CD14-positive monocyte (primary cell): ENCODE data around the gene C9. TPM values are rescaled to one million over a fixed set of nuclear protein-coding genes. Genes with fewer than 3 reads are reported as not detected.

Experiments used
- DNase-seq, 3 donors: peaks; one replicate each; pipeline ENCODE4 v3.0.0-alpha.2; 2011 to 2022
- H2AFZ ChIP-seq: 2 replicates; pipeline ENCODE4 v1.6.0; 2012; ENCODE audit warnings: mild to moderate bottlenecking, low read depth, low read length, inconsistent platforms; ENCODE audit not compliant: insufficient read depth, poor library complexity, severe bottlenecking
- H3K27ac ChIP-seq, 2 donors: 1 replicate in 1 of 2; 2 replicates in 1 of 2; pipeline ENCODE4 v1.5.1; 2012 to 2013; ENCODE audit warnings: low read length in 2 of 2, control low read depth in 1 of 2, inconsistent platforms in 1 of 2, low read depth in 1 of 2, mild to moderate bottlenecking in 1 of 2
- H3K27me3 ChIP-seq, 2 donors: one replicate each; pipeline versions ENCODE4 v1.6.0 to v1.6.1; 2011 to 2013; ENCODE audit warnings: low read length in 2 of 2; ENCODE audit not compliant: control insufficient read depth in 2 of 2, insufficient read depth in 2 of 2
- H3K36me3 ChIP-seq, 2 donors: replicated peaks in 1 of 2; 1 replicate in 1 of 2; 2 replicates in 1 of 2; pipeline versions ENCODE4 v1.5.1 to v1.6.1; 2012 to 2013; ENCODE audit warnings: low read length in 2 of 2, control low read depth in 1 of 2, inconsistent platforms in 1 of 2, mild to moderate bottlenecking in 1 of 2; ENCODE audit not compliant: insufficient read depth in 2 of 2, control insufficient read depth in 1 of 2
- H3K4me1 ChIP-seq, 2 donors: 1 replicate in 1 of 2; 2 replicates in 1 of 2; pipeline versions ENCODE4 v1.5.1 to v1.6.1; 2012 to 2013; ENCODE audit warnings: low read length in 2 of 2, control low read depth in 1 of 2, inconsistent platforms in 1 of 2, mild to moderate bottlenecking in 1 of 2, moderate library complexity in 1 of 2; ENCODE audit not compliant: insufficient read depth in 2 of 2, control insufficient read depth in 1 of 2
- H3K4me2 ChIP-seq: replicated peaks from 2 replicates; pipeline ENCODE3; 2012; ENCODE audit warnings: low read length, moderate library complexity, mild to moderate bottlenecking; ENCODE audit not compliant: poor library complexity, severe bottlenecking; ENCODE audit errors: extremely low read depth
- H3K4me3 ChIP-seq, 3 experiments: fragments of 200-600 bp in 1 of 3; sonication (generic) in 1 of 3; replicated peaks in 1 of 3; 1 replicate in 2 of 3; 2 replicates in 1 of 3; pipeline ENCODE4 v1.5.1; 2011 to 2013; ENCODE audit warnings: low read length in 3 of 3, mild to moderate bottlenecking in 3 of 3, control low read depth in 2 of 3, low read depth in 2 of 3, inconsistent platforms in 1 of 3, moderate library complexity in 1 of 3
- H3K79me2 ChIP-seq: 2 replicates; pipeline ENCODE4 v1.6.0; 2012; ENCODE audit warnings: mild to moderate bottlenecking, control low read depth, inconsistent platforms, low read length, moderate library complexity; ENCODE audit not compliant: insufficient read depth
- H3K9ac ChIP-seq: 2 replicates; pipeline ENCODE4 v1.6.0; 2017; ENCODE audit warnings: low read length, mild to moderate bottlenecking; ENCODE audit not compliant: insufficient read depth, poor library complexity, severe bottlenecking
- H3K9me3 ChIP-seq, 2 donors: replicated peaks in 1 of 2; 1 replicate in 1 of 2; 2 replicates in 1 of 2; pipeline versions ENCODE4 v1.5.1 to v1.6.1; 2012 to 2013; ENCODE audit warnings: low read length in 2 of 2, control low read depth in 1 of 2; ENCODE audit not compliant: control insufficient read depth in 1 of 2, insufficient read depth in 1 of 2
- H4K20me1 ChIP-seq: 2 replicates; pipeline ENCODE4 v1.6.0; 2012; ENCODE audit warnings: mild to moderate bottlenecking, low read length, control low read depth, moderate library complexity; ENCODE audit not compliant: insufficient read depth
- H3K27ac Mint-ChIP-seq, 7 donors: one replicate each; pipeline ENCODE4 v1.8.0; 2020; ENCODE audit warnings: mild to moderate bottlenecking in 7 of 7, mixed read lengths in 7 of 7, moderate library complexity in 6 of 7, inconsistent platforms in 2 of 7
- H3K27me3 Mint-ChIP-seq, 3 donors: one replicate each; pipeline ENCODE4 v1.8.0; 2021 to 2022; ENCODE audit warnings: low read depth in 3 of 3, mild to moderate bottlenecking in 3 of 3, mixed read lengths in 3 of 3, moderate library complexity in 3 of 3, inconsistent platforms in 1 of 3
- H3K36me3 Mint-ChIP-seq, 2 donors: one replicate each; pipeline ENCODE4 v1.8.0; 2020; ENCODE audit warnings: mixed read lengths in 2 of 2, inconsistent platforms in 1 of 2, mild to moderate bottlenecking in 1 of 2
- H3K4me1 Mint-ChIP-seq: one replicate; pipeline ENCODE4 v1.8.0; 2020; ENCODE audit warnings: mild to moderate bottlenecking, mixed read lengths
- H3K4me3 Mint-ChIP-seq, 2 donors: one replicate each; pipeline ENCODE4 v1.8.0; 2020; ENCODE audit warnings: mild to moderate bottlenecking in 2 of 2, mixed read lengths in 2 of 2, moderate library complexity in 1 of 2
- H3K9me3 Mint-ChIP-seq, 7 donors: one replicate each; pipeline ENCODE4 v1.8.0; 2020 to 2022; ENCODE audit warnings: mixed read lengths in 7 of 7, mild to moderate bottlenecking in 6 of 7, moderate library complexity in 6 of 7, inconsistent platforms in 2 of 7
- CTCF ChIP-seq: fragments of 200-600 bp; IDR thresholded peaks from one replicate; pipeline ENCODE4 v1.8.0; 2022; ENCODE audit warnings: antibody characterized with exemption, mild to moderate bottlenecking
- WGBS: methylation state at CpG from one replicate; pipeline ENCODE4 v1.1.5; 2013; ENCODE audit warnings: missing lambda C conversion rate; ENCODE audit not compliant: insufficient coverage; 5-methylcytosine and 5-hydroxymethylcytosine counted together
- intact Hi-C, 2 donors: fragments of 100-400 bp; cut with micrococcal nuclease; formaldehyde crosslinking; loops; one replicate each; pipeline versions ENCODE4 v1.15.0 to v1.15.1; 2023
- polyA plus RNA-seq, 3 donors: library from polyadenylated mRNA; depleted of rRNA in 1 of 3; unstranded in 2 of 3; stranded (reverse) in 1 of 3; fragments of 300-500 nt in 2 of 3; fragments of >200 nt in 1 of 3; fragmentation: Illumina TruSeq in 2 of 3; gene quantifications; 1 replicate in 2 of 3; 2 replicates in 1 of 3; pipeline ENCODE4 v1.2.3, GENCODE V29; 2012 to 2021

C9 gene
- polyA plus RNA-seq, 3 donors, result not detected

DNA sequence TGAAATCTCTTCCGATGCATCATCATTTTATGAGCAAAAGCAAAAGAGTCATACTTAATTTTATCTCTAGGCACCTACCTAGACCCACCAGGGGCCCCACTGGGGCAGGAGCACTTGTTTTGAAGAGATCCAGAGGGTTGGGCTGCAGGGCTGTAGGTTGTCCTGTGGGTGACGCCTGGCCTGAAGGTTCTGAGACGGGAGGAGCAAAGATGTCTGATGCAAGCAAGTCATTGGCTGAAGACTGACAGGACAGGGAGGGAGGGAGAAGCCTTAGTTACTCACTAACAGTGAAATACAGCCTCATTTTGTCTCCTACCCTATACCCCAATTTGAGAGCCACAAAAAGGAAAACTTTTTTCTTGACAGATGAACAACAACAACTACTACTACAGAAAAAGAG, 17.1 kb upstream of the C9 start:
- H3K36me3 ChIP-seq, result no peaks in the 10 kb centered on the region
- H3K27me3 ChIP-seq, result no peaks in the 10 kb centered on the region
- Mint-ChIP-seq H3K4me1 (peaks cover 3% of the 10 kb centered on the region), H3K36me3 (peaks cover 3 to 9% of the 10 kb centered on the region in 2 donors), H3K9me3 (no peaks in the 10 kb centered on the region), H3K27me3 (peaks cover 0 to 3% (median 0%) of the 10 kb centered on the region in 3 donors), H3K27ac (no peak overlapping the region), H3K4me3 (no peak overlapping the region)
- 80% methylated on average over 1 of the region's 3 CpGs for WGBS
- no peak overlapping the region for H3K4me3 ChIP-seq
- no peaks in the 10 kb centered on the region for H3K4me1 ChIP-seq
- H2AFZ ChIP-seq, result no peak overlapping the region
- no peak for TF ChIP-seq CTCF
- H3K79me2 ChIP-seq, result no peaks in the 10 kb centered on the region
- H3K9ac ChIP-seq, result no peak overlapping the region
- no peak for DNase-seq
- H3K27ac ChIP-seq, result no peak overlapping the region
- H3K4me2 ChIP-seq, result no peak overlapping the region
- intact Hi-C loops, result no loop called here
- H4K20me1 ChIP-seq, result no peaks in the 10 kb centered on the region
- no peaks in the 10 kb centered on the region for H3K9me3 ChIP-seq

- H3K4me3 Mint-ChIP-seq, result no peak overlapping the region
- H3K79me2 ChIP-seq, result no peaks in the 10 kb centered on the region
- H3K4me1 Mint-ChIP-seq, result peaks cover 3% of the 10 kb centered on the region
- H3K4me2 ChIP-seq, result no peak overlapping the region
- H3K9ac ChIP-seq, result no peak overlapping the region
- H3K4me1 ChIP-seq, result no peaks in the 10 kb centered on the region
- no peak overlapping the region for H2AFZ ChIP-seq
- peaks cover 0 to 3% (median 0%) of the 10 kb centered on the region in 3 donors for H3K27me3 Mint-ChIP-seq
- H3K9me3 ChIP-seq, result no peaks in the 10 kb centered on the region
- H4K20me1 ChIP-seq, result no peaks in the 10 kb centered on the region
- no peaks in the 10 kb centered on the region for H3K27me3 ChIP-seq
- H3K27ac ChIP-seq, result no peak overlapping the region
- H3K36me3 ChIP-seq, result no peaks in the 10 kb centered on the region
- 86% methylated on average over 1 of the region's 3 CpGs for WGBS
- TF ChIP-seq CTCF, result no peak
- H3K4me3 ChIP-seq, result no peak overlapping the region
- H3K27ac Mint-ChIP-seq, result peak overlapping the region in 1 of 7 donors; percentile 5
- H3K36me3 Mint-ChIP-seq, result peaks cover 3 to 11% of the 10 kb centered on the region in 2 donors
- intact Hi-C loops, result loop anchor here in 1 of 2 donors (5.0 kb wide), 1 partner anchor 43 kb away; the partner anchor contains the start of gene DAB2
- no peaks in the 10 kb centered on the region for H3K9me3 Mint-ChIP-seq
- DNase-seq, result no peak
Observed at GRCh38 chr5:39379693-39380092, 15.4 kb upstream of the C9 start.
